IMR-90 (cell line): ENCODE measurements around the gene C2CD4B. TPM values are rescaled to one million over a fixed set of nuclear protein-coding genes. Genes with fewer than 3 reads are reported as not detected.

ENCODE experiments used
- ATAC-seq: fragments of 200-7000 bp; cut with Tn5 transposase; 2 replicates; pipeline ENCODE4 v1.9.1; 2020; ENCODE audit warnings: low read depth, mild to moderate bottlenecking, moderate library complexity
- BruUV-seq: library from RNA; stranded (reverse); fragments of 400-500 nt; replicated peaks from 2 replicates; lab custom pipeline; 2021; lab: Mats Ljungman, UMichigan
- CTCF ChIA-PET: fragments of 300-600 bp; formaldehyde crosslinking; extraction: SDS; loops from one replicate; lab custom pipeline; 2021; ENCODE audit warnings: antibody characterized with exemption; lab: Yijun Ruan, JAX
- POLR2A ChIA-PET: fragments of 300-600 bp; sonication (Branson Sonifier 250); formaldehyde crosslinking; loops from one replicate; lab custom pipeline; 2022; ENCODE audit warnings: antibody characterized with exemption; ENCODE audit not compliant: unreplicated experiment; lab: Charles Lee
- DNase-seq: peaks from one replicate; pipeline ENCODE4 v3.0.0; 2013
- H2AFZ ChIP-seq: replicated peaks from 2 replicates; pipeline ENCODE3; 2013; ENCODE audit warnings: low read length, mild to moderate bottlenecking; ENCODE audit not compliant: poor library complexity
- H2AK5ac ChIP-seq: 2 replicates; pipeline ENCODE4 v1.6.1; 2013; ENCODE audit warnings: low read depth, low read length, inconsistent platforms
- H2AK9ac ChIP-seq: replicated peaks from 2 replicates; pipeline ENCODE3; 2013; ENCODE audit warnings: mild to moderate bottlenecking, low read depth, low read length, moderate library complexity; ENCODE audit not compliant: poor library complexity
- H2BK120ac ChIP-seq: 2 replicates; pipeline ENCODE4 v1.6.1; 2013; ENCODE audit warnings: low read depth, low read length, inconsistent platforms
- H2BK15ac ChIP-seq: 3 replicates; pipeline ENCODE4 v1.6.1; 2013; ENCODE audit warnings: low read depth, low read length, inconsistent platforms
- H2BK20ac ChIP-seq: 2 replicates; pipeline ENCODE4 v1.6.1; 2013; ENCODE audit warnings: low read depth, mild to moderate bottlenecking, inconsistent platforms, low read length, moderate library complexity
- H2BK5ac ChIP-seq: 2 replicates; pipeline ENCODE4 v1.6.1; 2013; ENCODE audit warnings: mild to moderate bottlenecking, low read depth, low read length, inconsistent platforms; ENCODE audit not compliant: poor library complexity, severe bottlenecking
- H3K14ac ChIP-seq: replicated peaks from 2 replicates; pipeline ENCODE4 v1.6.1; 2013; ENCODE audit warnings: low read depth, low read length, inconsistent platforms
- H3K18ac ChIP-seq: 2 replicates; pipeline ENCODE4 v1.6.1; 2013; ENCODE audit warnings: low read depth, low read length, control low read depth
- H3K23ac ChIP-seq: 2 replicates; pipeline ENCODE4 v1.6.1; 2013; ENCODE audit warnings: low read depth, low read length, inconsistent platforms
- H3K27ac ChIP-seq: 2 replicates; pipeline ENCODE4 v1.5.1; 2013; ENCODE audit warnings: mild to moderate bottlenecking, control low read depth, low read length; ENCODE audit not compliant: insufficient read depth
- H3K27me3 ChIP-seq: 2 replicates; pipeline ENCODE4 v1.6.1; 2013; ENCODE audit warnings: low read length; ENCODE audit not compliant: control insufficient read depth, insufficient read depth
- H3K36me3 ChIP-seq: 2 replicates; pipeline ENCODE4 v1.6.1; 2013; ENCODE audit warnings: low read length, mixed read lengths; ENCODE audit not compliant: control insufficient read depth, insufficient read depth
- H3K4ac ChIP-seq: 2 replicates; pipeline ENCODE4 v1.6.1; 2013; ENCODE audit warnings: low read depth, low read length, inconsistent platforms
- H3K4me1 ChIP-seq: 2 replicates; pipeline ENCODE4 v1.6.1; 2013; ENCODE audit warnings: low read length, mixed read lengths; ENCODE audit not compliant: control insufficient read depth, insufficient read depth
- H3K4me2 ChIP-seq: 2 replicates; pipeline ENCODE4 v1.6.1; 2013; ENCODE audit warnings: low read depth, mild to moderate bottlenecking, control low read depth, low read length, moderate library complexity
- H3K4me3 ChIP-seq: 2 replicates; pipeline ENCODE4 v1.5.1; 2013; ENCODE audit warnings: low read depth, mild to moderate bottlenecking, control low read depth, low read length, moderate library complexity; ENCODE audit not compliant: insufficient read depth
- H3K56ac ChIP-seq: 2 replicates; pipeline ENCODE4 v1.6.1; 2013; ENCODE audit warnings: low read length, inconsistent platforms; ENCODE audit not compliant: insufficient read depth; ENCODE audit errors: extremely low read depth
- H3K79me1 ChIP-seq, 2 experiments: 2 replicates each; pipeline ENCODE4 v1.6.1; 2013; ENCODE audit warnings: low read length in 2 of 2, inconsistent platforms in 1 of 2, low read depth in 1 of 2
- H3K9ac ChIP-seq: 2 replicates; pipeline ENCODE4 v1.6.1; 2013; ENCODE audit warnings: low read depth, low read length, control low read depth
- H3K9me1 ChIP-seq: 2 replicates; pipeline ENCODE4 v1.6.1; 2013; ENCODE audit warnings: low read length, inconsistent platforms; ENCODE audit not compliant: insufficient read depth
- H3K9me3 ChIP-seq: 2 replicates; pipeline ENCODE4 v1.6.1; 2013; ENCODE audit warnings: low read length; ENCODE audit not compliant: control insufficient read depth, insufficient read depth
- H4K20me1 ChIP-seq: 2 replicates; pipeline ENCODE4 v1.6.1; 2013; ENCODE audit warnings: low read length, inconsistent platforms; ENCODE audit not compliant: insufficient read depth
- H4K5ac ChIP-seq: 2 replicates; pipeline ENCODE4 v1.6.1; 2013; ENCODE audit warnings: mild to moderate bottlenecking, low read depth, low read length, control low read depth
- H4K8ac ChIP-seq, 2 experiments: 2 replicates each; pipeline ENCODE4 v1.6.1; 2013; ENCODE audit warnings: low read depth in 2 of 2, low read length in 2 of 2, control low read depth in 1 of 2, inconsistent platforms in 1 of 2
- H4K91ac ChIP-seq: 2 replicates; pipeline ENCODE4 v1.6.1; 2013; ENCODE audit warnings: low read depth, low read length, inconsistent platforms; ENCODE audit not compliant: insufficient read depth
- FOS ChIP-seq: fragments of 150-350 bp; IDR thresholded peaks from 2 replicates; pipeline ENCODE4 v1.6.1; 2016; ENCODE audit warnings: low read depth, low read length
- NFE2L2 ChIP-seq: fragments of 150-350 bp; IDR thresholded peaks from 2 replicates; pipeline ENCODE4 v1.6.1; 2016; ENCODE audit warnings: low read depth, mild to moderate bottlenecking, low read length
- RAD21 ChIP-seq: IDR thresholded peaks from 2 replicates; pipeline ENCODE4 v1.6.1; 2012; ENCODE audit warnings: low read length, improper control_type of control experiment
- WGBS, 2 experiments: methylation state at CpG; one replicate each; pipeline versions ENCODE4 v1.1.5 to v1.1.7; 2013; ENCODE audit warnings: missing lambda C conversion rate in 2 of 2; ENCODE audit not compliant: insufficient read length in 1 of 2; ENCODE audit errors: extremely low coverage in 2 of 2; 5-methylcytosine and 5-hydroxymethylcytosine counted together
- dilution Hi-C: fragments of 300-500 bp; cut with HindIII; formaldehyde crosslinking; loops from one replicate; pipeline ENCODE4 v1.14.3; 2018; ENCODE audit warnings: low sequenced_read_pairs; ENCODE audit not compliant: unreplicated experiment
- in situ Hi-C: fragments of 300-500 bp; cut with MboI; formaldehyde crosslinking; loops from 3 replicates; pipeline ENCODE4 v1.14.3; 2019; ENCODE audit warnings: low sequenced_read_pairs, inconsistent platforms, mixed read lengths
- intact Hi-C: fragments of 100-400 bp; cut with micrococcal nuclease; formaldehyde crosslinking; loops from 2 replicates; pipeline ENCODE4 v1.10.0; 2022
- polyA plus RNA-seq, 3 experiments: library from polyadenylated mRNA; depleted of rRNA; stranded (reverse); fragments of >200 nt; gene quantifications; 2 replicates each; pipeline ENCODE4 v1.2.3, GENCODE V29; 2012; ENCODE audit warnings: low replicate concordance in 1 of 3
- total RNA-seq: library from RNA; depleted of rRNA; stranded (reverse); fragments of >200 nt; gene quantifications from 2 replicates; pipeline ENCODE4 v1.2.3, GENCODE V29; 2012
- TF ChIP-seq, protein P1 (sequence below): fragments of 150-350 bp; IDR thresholded peaks from 2 replicates; pipeline ENCODE4 v1.6.1; 2016; ENCODE audit warnings: low read depth, mild to moderate bottlenecking, low read length, moderate library complexity, borderline replicate concordance
- TF ChIP-seq, protein P2 (sequence below): fragments of 150-350 bp; IDR thresholded peaks from 2 replicates; pipeline ENCODE4 v1.6.1; 2017; ENCODE audit warnings: mild to moderate bottlenecking, antibody characterized with exemption, low read length, low read depth

Gene C2CD4B
- total and polyA plus RNA-seq, 2 of the 4 experiments (the other 2 are of a cell fraction): not detected

DNA sequence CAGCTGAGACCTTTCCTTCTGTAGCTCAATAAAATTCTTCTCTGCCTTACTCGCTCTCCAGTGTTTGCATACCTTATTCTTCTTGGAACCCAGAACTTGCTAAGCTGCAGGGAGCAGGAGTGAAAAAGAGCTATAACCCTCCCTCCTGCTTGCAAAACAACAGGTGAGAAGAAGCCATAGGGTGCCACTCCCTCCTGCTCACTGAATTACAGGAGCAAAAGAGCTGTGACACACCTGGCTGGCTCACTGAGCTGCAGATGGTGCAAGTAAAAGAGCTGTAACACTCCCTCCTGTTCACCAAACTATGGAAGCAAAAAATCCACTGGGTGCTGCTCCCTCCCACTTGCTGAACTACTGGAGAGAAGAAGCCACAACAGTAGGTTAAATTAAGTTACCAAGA, 44.2 kb upstream of the C2CD4B start:
- Histone ChIP-seq H2BK120ac (no peak overlapping the region), H3K27ac (no peak overlapping the region), H2AK9ac (no peak overlapping the region), H4K5ac (no peak overlapping the region), H3K14ac (no peak overlapping the region), H2AFZ (no peak overlapping the region), H4K91ac (no peak overlapping the region), H2BK15ac (no peak overlapping the region), H3K4me2 (no peak overlapping the region), H3K23ac (no peak overlapping the region), H3K36me3 (no peaks in the 10 kb centered on the region), H3K79me1 (no peaks in the 10 kb centered on the region), H3K9ac (no peak overlapping the region), H3K18ac (no peak overlapping the region), H2BK5ac (no peak overlapping the region), H3K4ac (no peak overlapping the region), H3K9me1 (no peaks in the 10 kb centered on the region), H2BK20ac (no peak overlapping the region), H4K20me1 (no peaks in the 10 kb centered on the region), H4K8ac (no peak overlapping the region), H3K9me3 (peaks cover 2% of the 10 kb centered on the region; the same call in 1 of the 2 replicates), H3K4me3 (no peak overlapping the region), H2AK5ac (no peak overlapping the region), H3K27me3 (no peaks in the 10 kb centered on the region), H3K4me1 (no peaks in the 10 kb centered on the region), H3K56ac (no peak overlapping the region)
- WGBS, 2 experiments: no CpG with 5 or more reads among the region's 1 CpG
- in situ Hi-C loops (no loop called here), dilution Hi-C loops (no loop called here), intact Hi-C loops (no loop called here)
- ATAC-seq (no peak), DNase-seq (no peak)
- no TSS peak for BruUV-seq
- CTCF ChIA-PET: no interaction called here
- POLR2A ChIA-PET: no interaction called here
- TF ChIP-seq NFE2L2: no peak
- no peak for TF ChIP-seq FOS
- TF ChIP-seq, protein P1, sequence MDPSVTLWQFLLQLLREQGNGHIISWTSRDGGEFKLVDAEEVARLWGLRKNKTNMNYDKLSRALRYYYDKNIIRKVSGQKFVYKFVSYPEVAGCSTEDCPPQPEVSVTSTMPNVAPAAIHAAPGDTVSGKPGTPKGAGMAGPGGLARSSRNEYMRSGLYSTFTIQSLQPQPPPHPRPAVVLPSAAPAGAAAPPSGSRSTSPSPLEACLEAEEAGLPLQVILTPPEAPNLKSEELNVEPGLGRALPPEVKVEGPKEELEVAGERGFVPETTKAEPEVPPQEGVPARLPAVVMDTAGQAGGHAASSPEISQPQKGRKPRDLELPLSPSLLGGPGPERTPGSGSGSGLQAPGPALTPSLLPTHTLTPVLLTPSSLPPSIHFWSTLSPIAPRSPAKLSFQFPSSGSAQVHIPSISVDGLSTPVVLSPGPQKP: no peak
- TF ChIP-seq, protein P2, sequence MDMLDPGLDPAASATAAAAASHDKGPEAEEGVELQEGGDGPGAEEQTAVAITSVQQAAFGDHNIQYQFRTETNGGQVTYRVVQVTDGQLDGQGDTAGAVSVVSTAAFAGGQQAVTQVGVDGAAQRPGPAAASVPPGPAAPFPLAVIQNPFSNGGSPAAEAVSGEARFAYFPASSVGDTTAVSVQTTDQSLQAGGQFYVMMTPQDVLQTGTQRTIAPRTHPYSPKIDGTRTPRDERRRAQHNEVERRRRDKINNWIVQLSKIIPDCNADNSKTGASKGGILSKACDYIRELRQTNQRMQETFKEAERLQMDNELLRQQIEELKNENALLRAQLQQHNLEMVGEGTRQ: no peak
- TF ChIP-seq RAD21: no peak
